H1 (cell line): ENCODE data around the gene OSBPL3. TPM values are rescaled to one million over a fixed set of nuclear protein-coding genes. Genes with fewer than 3 reads are reported as not detected.

Source experiments
- HDAC6 ChIP-seq: IDR thresholded peaks from one replicate; pipeline ENCODE4 v1.7.1; 2012; ENCODE audit warnings: low read depth, mild to moderate bottlenecking, inconsistent platforms, low read length, moderate library complexity
- TBP ChIP-seq: IDR thresholded peaks from 2 replicates; pipeline ENCODE4 v1.6.1; 2011; ENCODE audit warnings: low read depth, low read length, improper control_type of control experiment
- TCF12 ChIP-seq: IDR thresholded peaks from 2 replicates; pipeline ENCODE4 v1.6.1; 2011; ENCODE audit warnings: low read depth, mild to moderate bottlenecking, low read length
- YY1 ChIP-seq: IDR thresholded peaks from 2 replicates; pipeline ENCODE4 v1.6.1; 2011; ENCODE audit warnings: low read depth, mild to moderate bottlenecking, low read length
- polyA plus RNA-seq, 7 experiments: library from polyadenylated mRNA; depleted of rRNA in 3 of 7; stranded (reverse) in 5 of 7; unstranded in 2 of 7; fragments of >200 nt in 5 of 7; fragments of 200-250 nt in 2 of 7; gene quantifications; 1 replicate in 5 of 7; 2 replicates in 1 of 7; 4 replicates in 1 of 7; pipeline versions ENCODE4 v1.2.1 to v1.2.3, GENCODE V29; 2011 to 2013; ENCODE audit warnings: missing spikeins in 2 of 7, mixed read lengths in 2 of 7
- total RNA-seq: library from RNA; stranded (reverse); fragmentation: NEBNext Ultra II Directional; extraction: Animal tissue kit (Norgen Biotek cat#: 25700); gene quantifications from 2 replicates; pipeline ENCODE4 v1.2.1, GENCODE V29; 2021
- TF ChIP-seq, protein P1 (sequence below): fragments of 300-600 bp; sonication (generic); IDR thresholded peaks from 2 replicates; pipeline ENCODE4 v1.7.1; 2012; ENCODE audit warnings: low read length, moderate library complexity, mild to moderate bottlenecking, inconsistent platforms; ENCODE audit not compliant: insufficient replicate concordance

OSBPL3 gene
- total and polyA plus RNA-seq, 2 of the 8 experiments (the other 6 are each of a cell fraction or from before 2014, with no cell fraction given), result 2.8 to 13.9 TPM

DNA sequence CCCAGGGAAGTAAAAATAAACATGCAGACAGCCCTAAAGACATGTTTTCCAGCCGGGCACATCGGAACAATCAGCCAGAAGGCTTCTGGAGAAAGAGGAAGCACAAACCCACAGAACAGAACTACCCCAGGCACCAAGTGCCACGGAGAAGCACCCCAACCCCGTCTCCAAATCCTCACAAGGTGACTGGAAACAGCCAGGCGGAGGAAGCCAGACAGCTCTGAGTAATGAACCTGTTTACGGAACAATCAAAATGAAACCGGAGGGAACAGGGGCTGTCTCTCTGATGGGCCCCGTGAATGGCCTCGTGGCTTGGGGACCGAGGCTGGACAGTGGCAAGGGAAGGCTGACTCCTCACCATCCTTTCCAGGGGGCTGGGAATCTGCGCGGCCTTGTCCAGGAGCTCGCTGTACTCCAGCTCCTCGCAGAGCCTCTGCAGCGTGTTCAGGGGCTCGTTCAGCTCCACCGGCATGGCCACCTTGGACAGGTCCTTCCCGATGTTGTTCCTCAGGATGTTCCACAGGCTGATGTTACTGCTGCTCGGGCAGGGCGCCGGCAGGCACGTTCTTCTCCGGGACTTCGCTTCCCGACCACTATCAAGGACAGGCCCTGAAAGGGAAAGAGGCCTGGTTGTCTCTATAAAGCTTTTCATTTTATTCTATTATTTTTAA, 145.7 kb downstream of the OSBPL3 start (continued):
- TF ChIP-seq, protein P1, sequence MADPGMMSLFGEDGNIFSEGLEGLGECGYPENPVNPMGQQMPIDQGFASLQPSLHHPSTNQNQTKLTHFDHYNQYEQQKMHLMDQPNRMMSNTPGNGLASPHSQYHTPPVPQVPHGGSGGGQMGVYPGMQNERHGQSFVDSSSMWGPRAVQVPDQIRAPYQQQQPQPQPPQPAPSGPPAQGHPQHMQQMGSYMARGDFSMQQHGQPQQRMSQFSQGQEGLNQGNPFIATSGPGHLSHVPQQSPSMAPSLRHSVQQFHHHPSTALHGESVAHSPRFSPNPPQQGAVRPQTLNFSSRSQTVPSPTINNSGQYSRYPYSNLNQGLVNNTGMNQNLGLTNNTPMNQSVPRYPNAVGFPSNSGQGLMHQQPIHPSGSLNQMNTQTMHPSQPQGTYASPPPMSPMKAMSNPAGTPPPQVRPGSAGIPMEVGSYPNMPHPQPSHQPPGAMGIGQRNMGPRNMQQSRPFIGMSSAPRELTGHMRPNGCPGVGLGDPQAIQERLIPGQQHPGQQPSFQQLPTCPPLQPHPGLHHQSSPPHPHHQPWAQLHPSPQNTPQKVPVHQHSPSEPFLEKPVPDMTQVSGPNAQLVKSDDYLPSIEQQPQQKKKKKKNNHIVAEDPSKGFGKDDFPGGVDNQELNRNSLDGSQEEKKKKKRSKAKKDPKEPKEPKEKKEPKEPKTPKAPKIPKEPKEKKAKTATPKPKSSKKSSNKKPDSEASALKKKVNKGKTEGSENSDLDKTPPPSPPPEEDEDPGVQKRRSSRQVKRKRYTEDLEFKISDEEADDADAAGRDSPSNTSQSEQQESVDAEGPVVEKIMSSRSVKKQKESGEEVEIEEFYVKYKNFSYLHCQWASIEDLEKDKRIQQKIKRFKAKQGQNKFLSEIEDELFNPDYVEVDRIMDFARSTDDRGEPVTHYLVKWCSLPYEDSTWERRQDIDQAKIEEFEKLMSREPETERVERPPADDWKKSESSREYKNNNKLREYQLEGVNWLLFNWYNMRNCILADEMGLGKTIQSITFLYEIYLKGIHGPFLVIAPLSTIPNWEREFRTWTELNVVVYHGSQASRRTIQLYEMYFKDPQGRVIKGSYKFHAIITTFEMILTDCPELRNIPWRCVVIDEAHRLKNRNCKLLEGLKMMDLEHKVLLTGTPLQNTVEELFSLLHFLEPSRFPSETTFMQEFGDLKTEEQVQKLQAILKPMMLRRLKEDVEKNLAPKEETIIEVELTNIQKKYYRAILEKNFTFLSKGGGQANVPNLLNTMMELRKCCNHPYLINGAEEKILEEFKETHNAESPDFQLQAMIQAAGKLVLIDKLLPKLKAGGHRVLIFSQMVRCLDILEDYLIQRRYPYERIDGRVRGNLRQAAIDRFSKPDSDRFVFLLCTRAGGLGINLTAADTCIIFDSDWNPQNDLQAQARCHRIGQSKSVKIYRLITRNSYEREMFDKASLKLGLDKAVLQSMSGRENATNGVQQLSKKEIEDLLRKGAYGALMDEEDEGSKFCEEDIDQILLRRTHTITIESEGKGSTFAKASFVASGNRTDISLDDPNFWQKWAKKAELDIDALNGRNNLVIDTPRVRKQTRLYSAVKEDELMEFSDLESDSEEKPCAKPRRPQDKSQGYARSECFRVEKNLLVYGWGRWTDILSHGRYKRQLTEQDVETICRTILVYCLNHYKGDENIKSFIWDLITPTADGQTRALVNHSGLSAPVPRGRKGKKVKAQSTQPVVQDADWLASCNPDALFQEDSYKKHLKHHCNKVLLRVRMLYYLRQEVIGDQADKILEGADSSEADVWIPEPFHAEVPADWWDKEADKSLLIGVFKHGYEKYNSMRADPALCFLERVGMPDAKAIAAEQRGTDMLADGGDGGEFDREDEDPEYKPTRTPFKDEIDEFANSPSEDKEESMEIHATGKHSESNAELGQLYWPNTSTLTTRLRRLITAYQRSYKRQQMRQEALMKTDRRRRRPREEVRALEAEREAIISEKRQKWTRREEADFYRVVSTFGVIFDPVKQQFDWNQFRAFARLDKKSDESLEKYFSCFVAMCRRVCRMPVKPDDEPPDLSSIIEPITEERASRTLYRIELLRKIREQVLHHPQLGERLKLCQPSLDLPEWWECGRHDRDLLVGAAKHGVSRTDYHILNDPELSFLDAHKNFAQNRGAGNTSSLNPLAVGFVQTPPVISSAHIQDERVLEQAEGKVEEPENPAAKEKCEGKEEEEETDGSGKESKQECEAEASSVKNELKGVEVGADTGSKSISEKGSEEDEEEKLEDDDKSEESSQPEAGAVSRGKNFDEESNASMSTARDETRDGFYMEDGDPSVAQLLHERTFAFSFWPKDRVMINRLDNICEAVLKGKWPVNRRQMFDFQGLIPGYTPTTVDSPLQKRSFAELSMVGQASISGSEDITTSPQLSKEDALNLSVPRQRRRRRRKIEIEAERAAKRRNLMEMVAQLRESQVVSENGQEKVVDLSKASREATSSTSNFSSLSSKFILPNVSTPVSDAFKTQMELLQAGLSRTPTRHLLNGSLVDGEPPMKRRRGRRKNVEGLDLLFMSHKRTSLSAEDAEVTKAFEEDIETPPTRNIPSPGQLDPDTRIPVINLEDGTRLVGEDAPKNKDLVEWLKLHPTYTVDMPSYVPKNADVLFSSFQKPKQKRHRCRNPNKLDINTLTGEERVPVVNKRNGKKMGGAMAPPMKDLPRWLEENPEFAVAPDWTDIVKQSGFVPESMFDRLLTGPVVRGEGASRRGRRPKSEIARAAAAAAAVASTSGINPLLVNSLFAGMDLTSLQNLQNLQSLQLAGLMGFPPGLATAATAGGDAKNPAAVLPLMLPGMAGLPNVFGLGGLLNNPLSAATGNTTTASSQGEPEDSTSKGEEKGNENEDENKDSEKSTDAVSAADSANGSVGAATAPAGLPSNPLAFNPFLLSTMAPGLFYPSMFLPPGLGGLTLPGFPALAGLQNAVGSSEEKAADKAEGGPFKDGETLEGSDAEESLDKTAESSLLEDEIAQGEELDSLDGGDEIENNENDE, result no peak
- TF ChIP-seq YY1 (no peak), TBP (no peak), TCF12 (no peak), HDAC6 (no peak)
